Adipose tissue (tissue), 3 donors: ENCODE data around the gene PIH1D1. TPM values are rescaled to one million over a fixed set of nuclear protein-coding genes. Genes with fewer than 3 reads are reported as not detected.

ENCODE experiments used
- H3K27ac ChIP-seq: one replicate; pipeline ENCODE4 v1.5.1; 2013; ENCODE audit warnings: low read depth, low read length
- WGBS, 3 donors: extraction: QIAGEN DNeasy Blood & Tissue Kit; methylation state at CpG; one replicate each; pipeline ENCODE4 v1.1.7; 2013; 5-methylcytosine and 5-hydroxymethylcytosine counted together
- polyA plus RNA-seq, 3 donors: library from polyadenylated mRNA; stranded (reverse); fragments of 200-250 nt; gene quantifications; one replicate each; pipeline ENCODE4 v1.2.3, GENCODE V29; 2013
- donor health status: healthy with polysubstance abuse.
- donor health status: Bipolar disorder and iron deficiency.
- donor health status: healthy.

PIH1D1 gene
- polyA plus RNA-seq, 3 donors: 43.8 to 85.5 (median 50.3) TPM

GRCh38 chr19:49441210-49441959 lies 10.2 kb downstream of the PIH1D1 start, which contains the start of gene SLC17A7:
SLC17A7 (minus strand) TSS chr19:49441527; CDS start chr19:49441379, 148 bp downstream.
- no peak within 1 kb of the TSS for H3K27ac ChIP-seq
- 3 to 7% (median 4%) methylated on average over 31 to 56 of the region's 56 CpGs for WGBS, 3 donors

GRCh38 chr19:49440439-49441209 lies 11.0 kb downstream of the PIH1D1 start:
- H3K27ac ChIP-seq: no peak overlapping the region
- WGBS, 3 donors: 24 to 32% (median 25%) methylated on average over 19 of the region's 19 CpGs

GRCh38 chr19:49439836-49440235 lies 11.8 kb downstream of the PIH1D1 start:
- H3K27ac ChIP-seq: no peak overlapping the region
- WGBS, 3 donors: 59 to 64% (median 64%) methylated on average over 6 of the region's 6 CpGs

- no peak overlapping the region for H3K27ac ChIP-seq
- WGBS, 3 donors: 18 to 27% (median 25%) methylated on average over 6 of the region's 6 CpGs
Observed at GRCh38 chr19:49438261-49438660, 13.4 kb downstream of the PIH1D1 start.

- WGBS, 3 donors: 13 to 38% (median 23%) methylated on average over 8 of the region's 8 CpGs
- no peak overlapping the region for H3K27ac ChIP-seq
Observed at GRCh38 chr19:49437231-49437630, 14.4 kb downstream of the PIH1D1 start.

- 6 to 30% (median 22%) methylated on average over 42 of the region's 42 CpGs for WGBS, 3 donors
- no peak overlapping the region for H3K27ac ChIP-seq
Observed at GRCh38 chr19:49436381-49437017, 15.1 kb downstream of the PIH1D1 start.

- H3K27ac ChIP-seq: no peak overlapping the region
- WGBS, 3 donors: 86 to 91% (median 89%) methylated on average over 10 of the region's 10 CpGs
Observed at GRCh38 chr19:49435670-49436069, 15.9 kb downstream of the PIH1D1 start.

GRCh38 chr19:49434907-49435583 lies 16.6 kb downstream of the PIH1D1 start:
- no peak overlapping the region for H3K27ac ChIP-seq
- WGBS, 3 donors: 85 to 90% (median 87%) methylated on average over 18 of the region's 18 CpGs

GRCh38 chr19:49433240-49433901 lies 18.2 kb downstream of the PIH1D1 start:
- 14 to 46% (median 34%) methylated on average over 31 of the region's 31 CpGs for WGBS, 3 donors
- no peak overlapping the region for H3K27ac ChIP-seq

- H3K27ac ChIP-seq: no peak overlapping the region
- WGBS, 3 donors: 11 to 38% (median 24%) methylated on average over 54 to 63 of the region's 63 CpGs
Observed at GRCh38 chr19:49432141-49433073, 19.2 kb downstream of the PIH1D1 start.

GRCh38 chr19:49431330-49431749 lies 20.3 kb downstream of the PIH1D1 start:
- no peak overlapping the region for H3K27ac ChIP-seq
- 27 to 65% (median 53%) methylated on average over 23 to 29 of the region's 29 CpGs for WGBS, 3 donors

GRCh38 chr19:49430678-49431329 lies 20.8 kb downstream of the PIH1D1 start:
- no peak overlapping the region for H3K27ac ChIP-seq
- WGBS, 3 donors: 62 to 72% (median 64%) methylated on average over 28 of the region's 28 CpGs

- H3K27ac ChIP-seq: no peak overlapping the region
- WGBS, 3 donors: 70 to 78% (median 72%) methylated on average over 9 of the region's 9 CpGs
Observed at GRCh38 chr19:49430172-49430677, 21.4 kb downstream of the PIH1D1 start.

GRCh38 chr19:49428547-49429451 lies 22.8 kb downstream of the PIH1D1 start:
- H3K27ac ChIP-seq: no peak overlapping the region
- 15% methylated on average over 28 to 29 of the region's 29 CpGs for WGBS, 3 donors

- 1 to 2% (median 2%) methylated on average over 45 of the region's 45 CpGs for WGBS, 3 donors
- H3K27ac ChIP-seq: no peak overlapping the region
Observed at GRCh38 chr19:49427855-49428546, 23.6 kb downstream of the PIH1D1 start.
